Measurements from ENCODE around the gene ADAMTSL1. TPM values are rescaled to one million over a fixed set of nuclear protein-coding genes. Genes with fewer than 3 reads are reported as not detected.

The ADAMTSL1 gene
- total and polyA plus RNA-seq, 2 donors (not counting 3 experiments of a cell fraction or from before 2014, with no cell fraction given): 15.0 to 18.4 TPM

GRCh38 chr9:18452276-18452675 is 21.7 kb upstream of the ADAMTSL1 start:
- intact Hi-C loops (cut with micrococcal nuclease): no loop called here
- H3K27ac ChIP-seq (ENCODE audit: insufficient read depth, low read depth, low read length): no peak overlapping the region

More at GRCh38 chr9:18452276-18452675, 21.7 kb upstream of the ADAMTSL1 start:
- DNase-seq (ENCODE audit: low read depth, low spot score): no peak
- Histone ChIP-seq H3K4me1 (ENCODE audit: control insufficient read depth, extremely low read depth, insufficient read depth, low read length) (peaks cover 7% of the 10 kb centered on the region), H2AFZ (ENCODE audit: low read depth, low read length) (no peak overlapping the region), H3K79me2 (ENCODE audit: control insufficient read depth, insufficient read depth, low read length) (no peaks in the 10 kb centered on the region), H3K9ac (replicated peaks; ENCODE audit: extremely low read depth, insufficient read depth, low read length) (no peak overlapping the region), H4K20me1 (replicated peaks; ENCODE audit: control insufficient read depth, extremely low read depth, insufficient read depth, low read length) (no peaks in the 10 kb centered on the region), H3K9me1 (replicated peaks; ENCODE audit: control insufficient read depth, extremely low read depth, insufficient read depth, low read length) (no peaks in the 10 kb centered on the region), H3K4me2 (ENCODE audit: insufficient read depth, low read length) (no peak overlapping the region), H3K27me3 (ENCODE audit: control insufficient read depth in 2 of 2, insufficient read depth in 2 of 2, low read length in 2 of 2) (no peaks in the 10 kb centered on the region), H3K36me3 (ENCODE audit: control insufficient read depth in 2 of 2, extremely low read depth in 1 of 2, insufficient read depth in 2 of 2, low read length in 2 of 2) (no peaks in the 10 kb centered on the region), H3K4me3 (replicated peaks in 1 of 3; ENCODE audit: insufficient read depth in 1 of 3, low read depth in 1 of 3, low read length in 3 of 3) (no peak overlapping the region), H3K9me3 (replicated peaks; ENCODE audit: control insufficient read depth, insufficient read depth, low read length) (no peaks in the 10 kb centered on the region)
- dilution Hi-C loops (cut with MboI; ENCODE audit: extremely low pct_ligation_motif_present, low sequenced_read_pairs): no loop called here
- FAIRE-seq: no peak
- POLR2A ChIA-PET: no interaction called here
- no TSS peak for BruUV-seq (replicated peaks)
- CTCF ChIA-PET: interaction anchor here (2.0 to 12.0 kb wide), 2 partner anchors 9 to 198 kb away, joined by 7 to 110 read pairs; no protein-coding TSS in a partner anchor
- no peak for TF ChIP-seq CTCF (IDR thresholded peaks at IDR 0.05; ENCODE audit: extremely low read depth in 1 of 2, insufficient read depth in 1 of 2, low read depth in 1 of 2, low read length in 2 of 2)
